Lung (tissue), 12 donors: ENCODE results near the gene MRPL37. TPM values are rescaled to one million over a fixed set of nuclear protein-coding genes. Genes with fewer than 3 reads are reported as not detected.

Source experiments
- ATAC-seq: fragments of 200-7000 bp; cut with Tn5 transposase; one replicate; pipeline ENCODE4 v1.9.1; 2020; ENCODE audit warnings: moderate number of reproducible peaks; ENCODE audit not compliant: insufficient read depth, low FRiP score
- DNase-seq, 3 donors: peaks; one replicate each; pipeline ENCODE4 v3.0.0-alpha.2; 2013 to 2017
- H3K27ac ChIP-seq, 2 donors: one replicate each; pipeline ENCODE4 v1.5.1; 2013; ENCODE audit warnings: mild to moderate bottlenecking in 2 of 2, moderate library complexity in 2 of 2, control low read depth in 1 of 2, inconsistent platforms in 1 of 2, low read depth in 1 of 2, low read length in 1 of 2
- H3K27me3 ChIP-seq, 3 donors: one replicate each; pipeline ENCODE4 v1.5.1; 2013; ENCODE audit warnings: low read length in 2 of 3; ENCODE audit not compliant: control insufficient read depth in 3 of 3, insufficient read depth in 3 of 3
- H3K36me3 ChIP-seq, 4 donors: one replicate each; pipeline ENCODE4 v1.5.1; 2013; ENCODE audit warnings: low read length in 4 of 4, mild to moderate bottlenecking in 1 of 4, moderate library complexity in 1 of 4; ENCODE audit not compliant: control insufficient read depth in 4 of 4, insufficient read depth in 4 of 4
- H3K4me1 ChIP-seq, 5 donors: one replicate each; pipeline ENCODE4 v1.5.1; 2013; ENCODE audit warnings: low read length in 5 of 5, mild to moderate bottlenecking in 2 of 5, moderate library complexity in 1 of 5; ENCODE audit not compliant: control insufficient read depth in 5 of 5, insufficient read depth in 5 of 5
- H3K4me3 ChIP-seq: one replicate; pipeline ENCODE4 v1.5.1; 2013; ENCODE audit warnings: mild to moderate bottlenecking, control low read depth, moderate library complexity
- H3K9ac ChIP-seq, 2 donors: one replicate each; pipeline ENCODE4 v1.5.1; 2013; ENCODE audit warnings: low read length in 2 of 2, control low read depth in 1 of 2; ENCODE audit not compliant: insufficient read depth in 1 of 2
- H3K9me3 ChIP-seq, 4 donors: one replicate each; pipeline ENCODE4 v1.5.1; 2013; ENCODE audit warnings: low read length in 3 of 4, mild to moderate bottlenecking in 1 of 4, moderate library complexity in 1 of 4; ENCODE audit not compliant: control insufficient read depth in 4 of 4, insufficient read depth in 3 of 4
- WGBS, 2 donors: extraction: QIAGEN DNeasy Blood & Tissue Kit; methylation state at CpG; one replicate each; pipeline ENCODE4 v1.1.7; 2013; 5-methylcytosine and 5-hydroxymethylcytosine counted together
- polyA plus RNA-seq, 2 donors: library from polyadenylated mRNA; stranded (reverse); fragments of 200-250 nt; gene quantifications; one replicate each; pipeline ENCODE4 v1.2.1, GENCODE V29; 2013
- total RNA-seq, 2 donors: library from RNA; depleted of rRNA in 1 of 2; stranded (reverse); fragments of >200 nt in 1 of 2; gene quantifications; one replicate each; pipeline ENCODE4 v1.2.1, GENCODE V29; 2014 to 2021
- TF ChIP-seq, protein P1 (sequence below): IDR thresholded peaks from 2 replicates; pipeline ENCODE4 v1.5.1; 2012; ENCODE audit warnings: mild to moderate bottlenecking; ENCODE audit errors: control extremely low read depth, extremely low read depth
- donor health status: control.
- donor health status: control.
- donor health status: Bipolar disorder and iron deficiency.
- donor health status: healthy.
- donor health status: DM: yes; HTN: yes; CAD: no.

The MRPL37 gene
- total and polyA plus RNA-seq, 4 donors, result 23.9 to 68.5 (median 39.7) TPM

DNA sequence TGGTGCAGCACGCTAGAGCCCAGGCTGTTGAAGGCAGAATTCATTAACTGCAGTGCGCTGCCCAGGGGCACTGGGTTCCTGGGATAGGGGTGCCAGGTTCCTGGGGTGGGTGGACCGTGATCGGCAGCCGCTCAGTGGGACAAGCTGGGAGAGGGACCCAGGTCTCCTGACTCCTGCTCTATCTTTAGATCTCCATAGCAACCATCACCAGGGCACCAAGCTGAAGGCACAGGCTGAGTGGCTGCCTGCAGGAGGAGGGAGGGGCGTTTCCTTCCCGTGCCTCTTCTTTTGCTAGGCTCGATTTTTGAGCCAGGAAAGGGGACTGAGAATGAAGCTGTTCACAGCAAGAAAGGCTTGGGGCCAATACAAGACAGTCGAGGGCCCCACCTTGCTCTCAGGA, 26.3 kb upstream of the MRPL37 start:
- Histone ChIP-seq H3K27me3 (no peaks in the 10 kb centered on the region), H3K36me3 (peaks cover 0 to 10% (median under 1%) of the 10 kb centered on the region in 4 donors), H3K4me3 (no peak overlapping the region), H3K9me3 (no peaks in the 10 kb centered on the region), H3K27ac (peak overlapping the region in 1 of 2 donors; percentile 4), H3K9ac (no peak overlapping the region), H3K4me1 (peaks cover 0 to 6% (median 0%) of the 10 kb centered on the region in 5 donors)
- WGBS, 2 donors, result 65 to 67% methylated on average over 9 of the region's 9 CpGs
- ATAC-seq (no peak), DNase-seq (no peak)
- TF ChIP-seq, protein P1, sequence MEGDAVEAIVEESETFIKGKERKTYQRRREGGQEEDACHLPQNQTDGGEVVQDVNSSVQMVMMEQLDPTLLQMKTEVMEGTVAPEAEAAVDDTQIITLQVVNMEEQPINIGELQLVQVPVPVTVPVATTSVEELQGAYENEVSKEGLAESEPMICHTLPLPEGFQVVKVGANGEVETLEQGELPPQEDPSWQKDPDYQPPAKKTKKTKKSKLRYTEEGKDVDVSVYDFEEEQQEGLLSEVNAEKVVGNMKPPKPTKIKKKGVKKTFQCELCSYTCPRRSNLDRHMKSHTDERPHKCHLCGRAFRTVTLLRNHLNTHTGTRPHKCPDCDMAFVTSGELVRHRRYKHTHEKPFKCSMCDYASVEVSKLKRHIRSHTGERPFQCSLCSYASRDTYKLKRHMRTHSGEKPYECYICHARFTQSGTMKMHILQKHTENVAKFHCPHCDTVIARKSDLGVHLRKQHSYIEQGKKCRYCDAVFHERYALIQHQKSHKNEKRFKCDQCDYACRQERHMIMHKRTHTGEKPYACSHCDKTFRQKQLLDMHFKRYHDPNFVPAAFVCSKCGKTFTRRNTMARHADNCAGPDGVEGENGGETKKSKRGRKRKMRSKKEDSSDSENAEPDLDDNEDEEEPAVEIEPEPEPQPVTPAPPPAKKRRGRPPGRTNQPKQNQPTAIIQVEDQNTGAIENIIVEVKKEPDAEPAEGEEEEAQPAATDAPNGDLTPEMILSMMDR, result no peak

DNA sequence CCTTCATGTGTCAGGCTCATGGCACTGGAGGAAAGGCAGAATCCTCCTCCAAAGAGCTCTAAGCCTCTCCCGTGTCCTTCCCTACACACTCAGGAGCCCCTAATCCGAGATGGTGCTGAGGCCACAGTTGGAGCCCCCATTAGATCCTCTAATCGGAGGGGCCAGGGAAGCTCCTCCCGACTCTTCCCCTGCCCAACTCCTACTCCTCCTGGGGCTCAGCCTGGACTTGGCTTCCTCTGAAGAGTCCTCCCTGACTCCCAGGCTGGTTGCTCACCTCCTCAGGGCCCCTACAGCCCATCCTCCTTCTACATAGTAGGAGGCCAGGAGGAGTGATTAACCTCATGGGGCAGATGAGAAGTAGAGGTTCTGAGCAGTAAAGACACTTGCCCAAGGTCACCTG, 25.9 kb upstream of the MRPL37 start:
- peaks cover 0 to 6% (median 0%) of the 10 kb centered on the region in 5 donors for H3K4me1 ChIP-seq
- H3K9me3 ChIP-seq, result no peaks in the 10 kb centered on the region
- 91 to 95% methylated on average over 4 of the region's 4 CpGs for WGBS, 2 donors
- no peaks in the 10 kb centered on the region for H3K27me3 ChIP-seq
- TF ChIP-seq, protein P1, result no peak
- H3K9ac ChIP-seq, result no peak overlapping the region
- H3K36me3 ChIP-seq, result peaks cover 0 to 15% (median 3%) of the 10 kb centered on the region in 4 donors
- H3K27ac ChIP-seq, result no peak overlapping the region
- DNase-seq (no peak), ATAC-seq (no peak)
- no peak overlapping the region for H3K4me3 ChIP-seq

DNA sequence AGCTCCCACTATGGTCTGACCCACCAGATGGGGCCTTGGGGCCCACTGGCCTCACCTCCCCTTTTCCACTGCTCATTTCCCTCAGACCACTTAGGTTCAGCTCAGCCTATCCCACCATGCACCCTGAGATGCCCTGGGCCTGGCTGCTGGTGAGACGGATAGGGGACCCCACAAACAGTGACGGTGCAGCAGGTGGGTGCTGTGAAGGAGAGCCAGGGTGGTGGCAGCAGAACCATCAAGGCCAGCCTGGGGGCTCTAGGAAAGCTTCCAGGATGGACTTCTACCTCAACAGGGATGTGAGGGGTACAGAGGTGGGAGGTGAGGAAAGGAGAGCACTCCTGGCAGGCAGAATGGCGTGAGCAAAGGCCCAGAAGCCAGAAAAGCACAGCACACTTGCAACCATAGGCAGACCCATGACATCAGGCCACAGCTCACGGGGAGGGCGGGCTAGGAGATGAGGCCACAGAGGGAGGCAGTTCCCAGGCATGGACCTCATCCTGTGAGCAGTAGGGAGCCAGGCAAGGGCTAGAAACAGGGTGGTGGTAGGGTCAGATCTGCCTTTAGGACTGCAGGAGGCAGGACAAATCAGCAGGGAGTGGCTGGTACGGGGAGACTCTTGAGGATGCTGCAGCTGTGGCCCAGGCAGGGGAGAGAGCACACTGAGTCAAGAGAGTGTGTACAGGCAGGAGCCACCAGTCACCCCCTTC, 23.2 kb upstream of the MRPL37 start:
- no peak for ATAC-seq
- no peak overlapping the region for H3K4me3 ChIP-seq
- TF ChIP-seq, protein P1, result no peak

More for the DNA sequence above, 23.2 kb upstream of the MRPL37 start:
- no peak for DNase-seq
- no peaks in the 10 kb centered on the region for H3K27me3 ChIP-seq
- 95 to 97% methylated on average over 6 of the region's 6 CpGs for WGBS, 2 donors
- H3K9ac ChIP-seq, result no peak overlapping the region
- H3K4me1 ChIP-seq, result peaks cover 0 to 6% (median 0%) of the 10 kb centered on the region in 5 donors
- peaks cover 0 to 23% (median 11%) of the 10 kb centered on the region in 4 donors for H3K36me3 ChIP-seq
- H3K9me3 ChIP-seq, result peaks cover 0 to 1% (median 0%) of the 10 kb centered on the region in 4 donors
- H3K27ac ChIP-seq, result no peak overlapping the region
